ENCODE measurements around the gene ABCC11.

ABCC11 gene

GRCh38 chr16:48235058-48235555 lies 12.2 kb downstream of the ABCC11 start:
- TF ChIP-seq ZFX (IDR thresholded peaks at IDR 0.05) (no peak), CTCF (conservative IDR thresholded peaks at IDR 0.05) (no peak)
- H3K27ac ChIP-seq, result peak overlapping the region; percentile 61

DNA sequence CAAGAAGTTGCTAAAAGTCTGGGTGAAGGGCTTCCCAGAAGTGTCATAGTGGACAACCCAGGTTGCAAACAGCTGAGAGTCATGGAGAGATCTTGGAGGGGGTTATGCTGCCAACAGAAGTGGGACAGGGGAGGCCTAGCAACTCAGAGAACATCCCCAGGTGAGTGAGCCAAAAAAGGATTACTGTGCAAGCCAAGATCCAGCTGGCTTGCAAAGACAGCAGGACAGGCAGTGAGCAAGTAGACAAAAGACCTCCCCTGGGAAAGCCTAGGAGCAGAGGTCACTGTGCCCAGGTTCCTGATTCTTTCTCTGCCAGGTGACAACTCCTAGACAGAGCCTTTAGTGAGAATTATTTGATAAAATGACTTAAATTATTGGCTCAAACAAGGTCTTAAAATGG lies 12.7 kb downstream of the ABCC11 start:
- peak overlapping the region; percentile 35 for H3K27ac ChIP-seq
- TF ChIP-seq ZFX (IDR thresholded peaks at IDR 0.05) (no peak), CTCF (conservative IDR thresholded peaks at IDR 0.05) (no peak)

GRCh38 chr16:48232493-48233040 lies 14.8 kb downstream of the ABCC11 start:
- no peak overlapping the region for H3K27ac ChIP-seq
- TF ChIP-seq ZFX (IDR thresholded peaks at IDR 0.05), result no peak
- no peak for TF ChIP-seq CTCF (conservative IDR thresholded peaks at IDR 0.05)

- TF ChIP-seq CTCF (conservative IDR thresholded peaks at IDR 0.05), result peak; percentile 22; the same call in 1 of the 2 replicates
- no peak for TF ChIP-seq ZFX (IDR thresholded peaks at IDR 0.05)
- no peak overlapping the region for H3K27ac ChIP-seq
Observed at GRCh38 chr16:48231727-48232492, 15.4 kb downstream of the ABCC11 start.

GRCh38 chr16:48225456-48225855 lies 21.9 kb downstream of the ABCC11 start:
- no peak for TF ChIP-seq ZFX (IDR thresholded peaks at IDR 0.05)
- no peak for TF ChIP-seq CTCF (conservative IDR thresholded peaks at IDR 0.05)
- H3K27ac ChIP-seq, result no peak overlapping the region

DNA sequence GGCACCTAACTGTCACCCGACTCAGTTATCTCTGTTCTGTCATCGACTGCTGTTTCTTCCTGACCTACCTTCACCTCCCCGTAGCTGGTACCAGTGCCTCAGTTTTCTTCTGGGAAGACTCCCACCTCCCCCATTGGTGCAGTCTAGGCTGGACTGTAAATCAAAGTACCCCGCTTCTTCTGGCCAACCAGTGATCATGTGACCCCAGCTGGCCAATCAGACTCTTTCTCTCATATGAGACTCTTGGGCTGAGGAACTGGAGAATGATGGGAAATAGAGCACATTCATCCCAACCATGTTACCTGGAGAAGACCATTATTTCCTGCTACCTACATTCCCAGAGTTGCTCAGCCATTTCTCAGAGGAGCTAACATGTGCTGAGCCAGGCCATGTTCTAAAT lies 23.8 kb downstream of the ABCC11 start:
- H3K27ac ChIP-seq, result no peak overlapping the region
- TF ChIP-seq CTCF (conservative IDR thresholded peaks at IDR 0.05) (no peak), ZFX (IDR thresholded peaks at IDR 0.05) (no peak)

DNA sequence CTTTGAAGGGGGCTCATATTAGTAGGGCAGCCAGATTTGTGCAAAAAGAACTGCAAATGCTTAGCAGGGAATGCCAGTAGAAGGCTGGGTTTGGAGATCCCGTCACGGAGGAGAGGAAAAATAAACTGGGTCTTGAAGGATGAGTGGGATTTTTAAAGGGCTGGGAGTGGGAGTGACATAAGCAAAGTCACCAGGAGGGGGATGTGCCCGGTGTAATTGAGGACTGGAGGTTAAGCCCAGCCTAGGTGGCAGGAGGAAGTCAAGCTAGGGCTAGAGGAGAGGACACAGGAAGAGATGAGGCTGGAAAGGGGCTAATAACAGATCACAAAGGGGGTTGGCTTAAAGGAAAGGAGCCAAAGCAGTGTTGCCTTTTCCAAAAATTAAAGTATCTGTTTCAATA lies 26.4 kb downstream of the ABCC11 start:
- TF ChIP-seq ZFX (IDR thresholded peaks at IDR 0.05) (no peak), CTCF (conservative IDR thresholded peaks at IDR 0.05) (no peak)
- no peak overlapping the region for H3K27ac ChIP-seq
